Suppressor macrophage (primary cell): Measurements from ENCODE around the gene PINK1.

ENCODE experiments used
- DNase-seq, 4 experiments: peaks; one replicate each; pipeline ENCODE4 v3.0.0-alpha.2; 2020 to 2022

Gene PINK1

GRCh38 chr1:20682571-20683236 is 49.4 kb downstream of the PINK1 start:
- peak; percentile 75 to 89 (median 80) for DNase-seq

GRCh38 chr1:20683614-20684013 is 50.4 kb downstream of the PINK1 start:
- no peak for DNase-seq

GRCh38 chr1:20684050-20684620 is 50.9 kb downstream of the PINK1 start:
- peak in 3 of 4 experiments; percentile 4 to 24 (median 22) for DNase-seq

GRCh38 chr1:20684651-20685050 is 51.4 kb downstream of the PINK1 start:
- DNase-seq, result no peak

- peak; percentile 23 to 57 (median 38) for DNase-seq
Measured at GRCh38 chr1:20685099-20685662, 51.9 kb downstream of the PINK1 start.

GRCh38 chr1:20685741-20686140 is 52.5 kb downstream of the PINK1 start:
- peak; percentile 9 to 49 (median 26) for DNase-seq

GRCh38 chr1:20686883-20687725 is 53.8 kb downstream of the PINK1 start:
- DNase-seq, result no peak

- DNase-seq, result no peak
Measured at GRCh38 chr1:20689645-20690056, 56.4 kb downstream of the PINK1 start.

GRCh38 chr1:20691872-20692271 is 58.6 kb downstream of the PINK1 start:
- DNase-seq, result no peak

- no peak for DNase-seq
Measured at GRCh38 chr1:20693623-20694022, 60.4 kb downstream of the PINK1 start.

- peak in 3 of 4 experiments; percentile 16 to 56 (median 41) for DNase-seq
Measured at GRCh38 chr1:20695515-20695914, 62.3 kb downstream of the PINK1 start.

GRCh38 chr1:20696397-20697333 is 63.4 kb downstream of the PINK1 start:
- DNase-seq, result peak; percentile 87 to 95 (median 92)

GRCh38 chr1:20697563-20697962 is 64.3 kb downstream of the PINK1 start:
- no peak for DNase-seq

GRCh38 chr1:20698195-20698910 is 65.1 kb downstream of the PINK1 start:
- DNase-seq, result no peak

- no peak for DNase-seq
Measured at GRCh38 chr1:20699558-20699957, 66.3 kb downstream of the PINK1 start.

- no peak for DNase-seq
Measured at GRCh38 chr1:20700636-20701215, 67.5 kb downstream of the PINK1 start.
